Endodermal cell (in vitro differentiated cells): ENCODE results near the gene LMX1A. TPM values are rescaled to one million over a fixed set of nuclear protein-coding genes. Genes with fewer than 3 reads are reported as not detected.

Experiments
- DNase-seq: peaks from one replicate; pipeline ENCODE4 v3.0.0-alpha.2; 2017
- H3K27ac ChIP-seq: 2 replicates; pipeline ENCODE4 v1.5.1; 2013; ENCODE audit warnings: mild to moderate bottlenecking, low read depth, low read length, moderate library complexity
- H3K27me3 ChIP-seq: 2 replicates; pipeline ENCODE4 v1.6.1; 2013; ENCODE audit warnings: mild to moderate bottlenecking, low read length, moderate library complexity; ENCODE audit not compliant: insufficient read depth, control insufficient read depth, poor library complexity, severe bottlenecking
- H3K36me3 ChIP-seq: 2 replicates; pipeline ENCODE4 v1.7.0; 2013; ENCODE audit warnings: mild to moderate bottlenecking, low read length, moderate library complexity; ENCODE audit not compliant: control insufficient read depth, insufficient read depth
- H3K4me1 ChIP-seq: one replicate; pipeline ENCODE4 v1.7.0; 2013; ENCODE audit warnings: low read length; ENCODE audit not compliant: control insufficient read depth, insufficient read depth
- H3K4me3 ChIP-seq: 2 replicates; pipeline ENCODE4 v1.5.1; 2013; ENCODE audit warnings: mild to moderate bottlenecking, low read length, moderate library complexity
- H3K9ac ChIP-seq: 2 replicates; pipeline ENCODE4 v1.6.1; 2013; ENCODE audit warnings: mild to moderate bottlenecking, low read length, moderate library complexity; ENCODE audit not compliant: poor library complexity, severe bottlenecking; ENCODE audit errors: extremely low read depth
- H3K9me3 ChIP-seq: 2 replicates; pipeline ENCODE4 v1.6.1; 2013; ENCODE audit warnings: mild to moderate bottlenecking, low read length, moderate library complexity; ENCODE audit not compliant: control insufficient read depth
- H3K27ac Mint-ChIP-seq: 2 replicates; pipeline ENCODE4 v1.8.0; 2020; ENCODE audit warnings: mixed read lengths
- H3K27me3 Mint-ChIP-seq: 2 replicates; pipeline ENCODE4 v1.8.0; 2021; ENCODE audit warnings: mild to moderate bottlenecking, mixed read lengths; ENCODE audit not compliant: insufficient read depth
- H3K36me3 Mint-ChIP-seq: 2 replicates; pipeline ENCODE4 v1.8.0; 2020; ENCODE audit warnings: low read depth, mixed read lengths
- H3K4me1 Mint-ChIP-seq: 2 replicates; pipeline ENCODE4 v1.8.0; 2020; ENCODE audit warnings: mixed read lengths
- H3K4me3 Mint-ChIP-seq: 2 replicates; pipeline ENCODE4 v1.8.0; 2020; ENCODE audit warnings: mild to moderate bottlenecking, moderate library complexity, mixed read lengths
- H3K9me3 Mint-ChIP-seq: 2 replicates; pipeline ENCODE4 v1.8.0; 2020; ENCODE audit warnings: mild to moderate bottlenecking, mixed read lengths
- CTCF ChIP-seq: fragments of 200-600 bp; sonication (generic); conservative IDR thresholded peaks from 2 replicates; pipeline ENCODE4 v1.5.0; 2021; ENCODE audit warnings: antibody characterized with exemption, mild to moderate bottlenecking
- whole genome bisulfite sequencing, 2 experiments: methylation state at CpG; one replicate each; pipeline versions ENCODE4 v1.1.5 to v1.1.7; 2013; ENCODE audit warnings: missing lambda C conversion rate in 2 of 2, mixed read lengths in 1 of 2; ENCODE audit not compliant: insufficient coverage in 1 of 2, insufficient read length in 1 of 2; 5-methylcytosine and 5-hydroxymethylcytosine counted together
- total RNA-seq, 2 donors: library from RNA; stranded (reverse); fragmentation: NEBNext Ultra II Directional in 1 of 2; extraction: Animal tissue kit (Norgen Biotek cat#: 25700) in 1 of 2; gene quantifications; 2 replicates in 1 of 2; 3 replicates in 1 of 2; pipeline ENCODE4 v1.2.1, GENCODE V29; 2021

LMX1A gene
- total RNA-seq, 2 donors from 2014 or later: 0.13 to 1.6 TPM

- no peaks in the 10 kb centered on the region for H3K4me1 ChIP-seq
- 58 to 59% methylated on average over 4 of the region's 4 CpGs for WGBS, 2 experiments
- no peak overlapping the region for H3K4me3 ChIP-seq
- TF ChIP-seq CTCF: no peak
- peaks cover 6% of the 10 kb centered on the region for H3K27me3 ChIP-seq
- H3K4me1 Mint-ChIP-seq: peaks cover 4% of the 10 kb centered on the region
- no peak overlapping the region for H3K4me3 Mint-ChIP-seq
- no peaks in the 10 kb centered on the region for H3K9me3 ChIP-seq
- no peak overlapping the region for H3K27ac ChIP-seq
- H3K9ac ChIP-seq: no peak overlapping the region
- H3K36me3 ChIP-seq: no peaks in the 10 kb centered on the region
- DNase-seq: peak; percentile 75
- H3K9me3 Mint-ChIP-seq: no peaks in the 10 kb centered on the region
- H3K27me3 Mint-ChIP-seq: peaks cover 15% of the 10 kb centered on the region
- no peaks in the 10 kb centered on the region for H3K36me3 Mint-ChIP-seq
- no peak overlapping the region for H3K27ac Mint-ChIP-seq
Measured at GRCh38 chr1:165397944-165398343, 41.4 kb upstream of the LMX1A start.

DNA sequence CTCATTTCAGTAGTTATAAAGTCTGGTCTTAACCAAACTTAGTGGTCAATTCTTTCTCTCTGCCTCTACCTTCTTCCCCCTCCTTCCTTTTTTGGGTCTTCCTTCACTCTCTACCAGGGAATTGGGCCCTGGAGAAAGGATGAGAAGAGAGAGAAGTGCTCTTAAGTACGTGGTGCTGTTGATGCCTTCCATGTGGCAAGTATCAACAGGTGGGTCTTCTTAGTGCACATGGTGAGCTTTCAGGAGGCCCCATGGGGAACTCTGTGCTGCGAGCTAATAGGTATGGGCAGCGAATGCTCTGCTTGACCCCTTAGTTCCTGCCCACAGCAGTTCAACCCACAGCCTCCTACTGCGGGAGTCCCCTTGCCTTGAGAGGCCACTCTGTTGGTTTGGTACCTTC lies 39.4 kb upstream of the LMX1A start:
- Histone ChIP-seq H3K9me3 (no peaks in the 10 kb centered on the region), H3K27me3 (peaks cover 24% of the 10 kb centered on the region), H3K9ac (no peak overlapping the region), H3K36me3 (no peaks in the 10 kb centered on the region), H3K27ac (no peak overlapping the region), H3K4me1 (no peaks in the 10 kb centered on the region), H3K4me3 (no peak overlapping the region)
- Mint-ChIP-seq H3K4me1 (peaks cover 4% of the 10 kb centered on the region), H3K9me3 (no peaks in the 10 kb centered on the region), H3K36me3 (no peaks in the 10 kb centered on the region), H3K27ac (no peak overlapping the region), H3K27me3 (peaks cover 30% of the 10 kb centered on the region), H3K4me3 (no peak overlapping the region)
- WGBS, 2 experiments: 83 to 92% methylated on average over 1 to 4 of the region's 4 CpGs
- DNase-seq: no peak
- TF ChIP-seq CTCF: no peak

DNA sequence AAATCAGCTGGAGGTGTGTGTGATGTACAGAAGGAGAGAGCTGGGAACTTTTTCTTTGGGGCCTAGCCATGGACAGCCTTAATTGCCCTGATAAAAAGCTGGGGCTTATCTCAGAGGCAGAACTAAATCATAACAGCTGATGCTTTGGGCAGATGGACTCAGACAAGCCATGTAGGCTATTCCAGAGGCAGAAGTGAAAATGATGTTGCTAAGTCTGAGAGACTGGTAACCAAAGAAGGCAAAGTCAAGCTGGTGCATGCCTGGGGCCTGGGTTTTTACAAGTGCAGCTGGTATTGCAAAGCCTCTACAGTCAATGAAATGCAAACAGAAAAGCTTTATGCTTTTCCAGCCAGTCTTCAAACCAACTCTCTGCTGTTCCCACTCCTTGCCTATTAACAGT lies 39.0 kb upstream of the LMX1A start:
- no peaks in the 10 kb centered on the region for H3K4me1 ChIP-seq
- H3K27ac Mint-ChIP-seq: no peak overlapping the region
- no peak for TF ChIP-seq CTCF
- no peaks in the 10 kb centered on the region for H3K9me3 ChIP-seq
- H3K4me3 ChIP-seq: no peak overlapping the region
- no peaks in the 10 kb centered on the region for H3K9me3 Mint-ChIP-seq
- H3K4me1 Mint-ChIP-seq: peaks cover 4% of the 10 kb centered on the region
- no peak overlapping the region for H3K27ac ChIP-seq
- peaks cover 24% of the 10 kb centered on the region for H3K27me3 ChIP-seq
- DNase-seq: no peak
- H3K36me3 Mint-ChIP-seq: no peaks in the 10 kb centered on the region
- no peaks in the 10 kb centered on the region for H3K36me3 ChIP-seq
- no peak overlapping the region for H3K9ac ChIP-seq
- no peak overlapping the region for H3K4me3 Mint-ChIP-seq
- H3K27me3 Mint-ChIP-seq: peaks cover 30% of the 10 kb centered on the region
